Activated effector memory CD4-positive, alpha-beta T cell treated with anti-CD3 and anti-CD28 coated beads, Interleukin-2, amount 50 U/mL, for 16 hours (primary cell): ENCODE results near the gene PTMS.

ENCODE experiments used
- DNase-seq: peaks from one replicate; pipeline ENCODE4 v3.0.0-alpha.2; 2020

The PTMS gene

DNA sequence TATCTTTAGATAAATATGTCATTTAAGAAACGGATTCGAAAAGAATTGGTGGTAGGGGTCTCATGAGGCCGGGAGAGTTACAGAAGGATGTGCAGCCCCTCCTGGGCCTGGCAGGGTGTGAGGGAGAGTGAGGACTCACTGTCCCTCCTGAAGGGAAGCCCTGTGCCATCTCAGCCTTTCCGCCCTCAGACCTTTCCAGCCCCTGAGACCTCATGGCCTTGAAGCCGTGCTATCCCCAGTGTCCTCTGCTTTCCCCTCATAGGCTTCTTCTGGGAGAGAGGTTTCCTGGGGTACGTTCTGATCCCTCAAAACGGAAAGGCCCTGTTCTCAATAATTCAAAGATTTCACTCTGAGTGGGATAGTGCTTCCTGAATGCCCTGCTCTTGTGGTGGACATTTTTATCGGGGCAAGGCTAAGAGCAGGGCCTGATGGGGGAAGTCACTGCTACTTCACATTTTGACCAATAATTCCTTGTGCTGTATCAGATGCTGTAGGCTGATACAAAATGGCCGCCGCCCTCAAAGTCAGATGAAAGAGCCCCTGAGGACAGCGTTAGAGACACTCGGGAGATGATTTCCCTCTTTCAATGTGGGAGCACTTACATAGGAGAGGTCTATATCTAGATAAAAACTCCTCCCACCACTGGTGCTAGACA lies 24.5 kb downstream of the PTMS start:
- peak; percentile 83 for DNase-seq

GRCh38 chr12:6791931-6792520 lies 25.9 kb downstream of the PTMS start:
- DNase-seq, result peak; percentile 73

DNA sequence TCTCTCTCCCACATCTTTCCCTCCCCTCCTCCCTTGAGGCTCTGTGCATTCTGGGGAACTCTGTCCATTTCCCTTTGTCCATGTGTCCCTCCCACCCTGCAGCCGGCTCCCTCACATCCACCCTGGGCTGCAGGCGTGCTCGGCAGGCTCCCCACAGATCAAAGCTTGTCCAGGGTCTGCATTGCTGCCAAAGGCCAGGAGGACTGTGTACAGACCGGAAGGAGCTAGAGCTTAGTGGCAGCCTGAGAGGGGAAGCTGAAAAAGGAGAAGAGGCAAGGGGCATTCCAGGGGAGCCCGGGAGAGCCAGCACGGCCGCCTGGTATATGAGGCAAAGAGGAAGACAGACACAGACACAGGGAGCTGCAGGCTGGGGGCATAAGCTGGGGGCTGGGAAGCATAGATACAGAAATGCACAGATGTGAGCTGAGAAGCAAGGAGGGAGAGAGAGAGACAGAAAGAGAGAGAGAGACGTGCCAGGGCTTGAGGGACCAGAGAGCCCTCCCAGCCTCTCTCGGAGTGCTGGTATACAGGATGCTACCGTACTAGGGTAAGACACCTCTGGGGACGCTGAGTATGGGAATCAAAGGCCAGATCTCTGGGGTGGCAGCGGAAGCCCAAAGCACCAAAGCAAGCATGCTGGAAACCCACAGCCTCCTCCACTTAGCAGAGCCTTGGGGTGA lies 26.5 kb downstream of the PTMS start:
- DNase-seq, result peak; percentile 75

DNA sequence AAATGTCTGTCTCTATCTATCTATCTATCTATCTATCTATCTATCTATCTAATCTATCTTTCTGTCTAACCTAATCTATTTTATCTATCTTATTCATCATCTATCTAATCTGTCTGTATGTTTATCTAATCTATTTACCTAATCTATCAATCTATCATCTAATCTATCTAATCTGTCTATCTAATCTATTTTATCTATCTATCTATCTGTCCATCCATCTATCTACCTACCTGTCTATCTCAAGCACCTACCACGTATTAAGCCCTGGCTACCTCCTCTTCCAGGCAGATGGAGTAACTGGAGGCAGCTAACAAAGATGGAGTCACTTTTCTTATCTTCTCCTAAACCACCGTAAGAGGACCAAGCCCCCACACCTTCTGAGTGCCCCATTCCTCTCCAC lies 28.9 kb downstream of the PTMS start:
- no peak for DNase-seq

DNA sequence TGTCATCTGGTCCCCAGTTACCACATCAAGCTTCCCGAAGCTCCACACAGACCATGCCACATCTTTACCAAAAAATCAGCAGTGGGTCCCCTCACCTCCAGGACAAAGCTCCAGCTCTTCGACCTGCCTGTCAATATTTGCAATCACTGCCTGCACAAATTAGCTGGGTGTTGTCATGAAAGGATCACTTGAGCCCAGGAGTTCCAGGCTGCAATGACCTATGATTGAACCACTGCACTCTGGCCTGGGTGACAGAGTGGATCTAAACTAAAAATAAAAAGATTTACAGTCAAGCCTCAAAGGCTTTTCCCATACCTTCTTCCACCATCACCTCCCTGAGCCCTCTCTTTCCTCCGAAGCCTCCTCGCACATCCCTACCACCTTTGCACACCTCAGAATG lies 30.4 kb downstream of the PTMS start:
- no peak for DNase-seq

DNA sequence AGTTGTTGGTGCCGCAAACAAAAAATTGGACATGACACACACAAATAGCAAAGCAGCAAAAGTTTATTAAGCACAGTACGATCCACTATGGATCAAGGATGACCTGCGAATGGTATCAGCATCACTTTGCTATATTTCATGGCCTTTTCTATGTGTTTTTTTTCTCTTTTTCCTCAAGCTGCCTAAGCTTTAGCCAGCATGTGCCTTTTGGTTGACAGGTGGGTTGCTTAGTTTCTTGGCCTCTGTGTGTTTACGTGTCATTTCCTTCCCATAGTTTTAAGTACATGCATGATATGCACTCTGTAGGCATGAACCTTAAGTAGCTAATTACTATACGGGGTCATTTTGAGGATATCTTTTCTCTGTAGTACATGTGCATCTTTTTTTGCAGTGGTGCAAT lies 33.0 kb downstream of the PTMS start:
- DNase-seq, result no peak

GRCh38 chr12:6807170-6807569 lies 41.0 kb downstream of the PTMS start:
- DNase-seq, result no peak

GRCh38 chr12:6809056-6809455 lies 42.9 kb downstream of the PTMS start:
- no peak for DNase-seq

DNA sequence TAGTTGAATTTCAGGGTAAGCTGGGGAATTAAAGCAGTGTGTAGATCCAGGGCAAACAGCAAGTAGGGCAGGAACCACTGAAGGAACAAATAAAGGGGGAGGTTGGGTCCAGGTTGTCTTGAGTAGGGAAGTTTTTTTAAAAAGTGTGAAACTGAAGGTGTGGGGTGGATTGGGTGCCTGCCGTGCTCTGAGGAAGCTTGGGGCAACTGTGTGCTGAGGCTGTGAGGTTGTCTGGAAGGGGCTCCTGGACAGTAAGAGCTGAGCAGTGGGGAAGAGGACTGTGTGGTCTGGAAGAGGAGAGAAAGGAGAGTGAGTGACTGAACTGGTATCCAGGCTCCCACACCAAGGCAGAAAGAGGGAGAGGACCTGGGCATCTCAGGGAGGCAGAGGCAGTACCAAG lies 44.6 kb downstream of the PTMS start:
- DNase-seq, result no peak

GRCh38 chr12:6813363-6813762 lies 47.2 kb downstream of the PTMS start:
- no peak for DNase-seq

GRCh38 chr12:6816598-6816997 lies 50.4 kb downstream of the PTMS start:
- no peak for DNase-seq

DNA sequence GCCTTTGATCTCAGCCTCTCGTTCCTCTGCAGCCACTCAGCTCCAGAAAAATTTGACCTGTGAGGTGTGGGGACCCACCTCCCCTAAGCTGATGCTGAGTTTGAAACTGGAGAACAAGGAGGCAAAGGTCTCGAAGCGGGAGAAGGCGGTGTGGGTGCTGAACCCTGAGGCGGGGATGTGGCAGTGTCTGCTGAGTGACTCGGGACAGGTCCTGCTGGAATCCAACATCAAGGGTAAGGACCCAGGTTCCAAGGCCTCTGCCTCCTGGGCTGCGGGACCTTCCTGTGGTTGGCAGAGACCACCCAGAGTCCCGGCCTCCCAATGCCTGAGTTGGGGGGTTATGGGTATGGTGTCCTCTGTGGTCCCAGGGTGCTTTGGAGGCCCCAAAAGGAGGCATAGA lies 50.9 kb downstream of the PTMS start:
- DNase-seq, result no peak

GRCh38 chr12:6817662-6818157 lies 51.5 kb downstream of the PTMS start:
- DNase-seq, result no peak

DNA sequence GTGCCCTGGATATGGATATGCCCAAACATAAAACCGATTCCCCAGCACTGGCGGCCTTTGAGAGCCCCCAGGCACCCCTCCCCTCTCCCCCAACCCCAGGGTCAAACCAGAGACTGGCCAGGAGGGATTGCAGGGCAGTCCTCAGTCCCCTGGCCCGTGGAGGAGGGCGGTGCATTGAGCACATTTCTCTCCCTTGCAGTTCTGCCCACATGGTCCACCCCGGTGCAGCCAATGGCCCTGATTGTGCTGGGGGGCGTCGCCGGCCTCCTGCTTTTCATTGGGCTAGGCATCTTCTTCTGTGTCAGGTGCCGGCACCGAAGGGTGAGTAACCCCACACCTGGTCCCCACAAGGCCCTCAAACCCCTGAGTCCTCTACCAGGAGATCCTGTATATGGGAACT lies 52.1 kb downstream of the PTMS start:
- no peak for DNase-seq

- DNase-seq, result no peak
Observed at GRCh38 chr12:6818645-6819044, 52.5 kb downstream of the PTMS start.

DNA sequence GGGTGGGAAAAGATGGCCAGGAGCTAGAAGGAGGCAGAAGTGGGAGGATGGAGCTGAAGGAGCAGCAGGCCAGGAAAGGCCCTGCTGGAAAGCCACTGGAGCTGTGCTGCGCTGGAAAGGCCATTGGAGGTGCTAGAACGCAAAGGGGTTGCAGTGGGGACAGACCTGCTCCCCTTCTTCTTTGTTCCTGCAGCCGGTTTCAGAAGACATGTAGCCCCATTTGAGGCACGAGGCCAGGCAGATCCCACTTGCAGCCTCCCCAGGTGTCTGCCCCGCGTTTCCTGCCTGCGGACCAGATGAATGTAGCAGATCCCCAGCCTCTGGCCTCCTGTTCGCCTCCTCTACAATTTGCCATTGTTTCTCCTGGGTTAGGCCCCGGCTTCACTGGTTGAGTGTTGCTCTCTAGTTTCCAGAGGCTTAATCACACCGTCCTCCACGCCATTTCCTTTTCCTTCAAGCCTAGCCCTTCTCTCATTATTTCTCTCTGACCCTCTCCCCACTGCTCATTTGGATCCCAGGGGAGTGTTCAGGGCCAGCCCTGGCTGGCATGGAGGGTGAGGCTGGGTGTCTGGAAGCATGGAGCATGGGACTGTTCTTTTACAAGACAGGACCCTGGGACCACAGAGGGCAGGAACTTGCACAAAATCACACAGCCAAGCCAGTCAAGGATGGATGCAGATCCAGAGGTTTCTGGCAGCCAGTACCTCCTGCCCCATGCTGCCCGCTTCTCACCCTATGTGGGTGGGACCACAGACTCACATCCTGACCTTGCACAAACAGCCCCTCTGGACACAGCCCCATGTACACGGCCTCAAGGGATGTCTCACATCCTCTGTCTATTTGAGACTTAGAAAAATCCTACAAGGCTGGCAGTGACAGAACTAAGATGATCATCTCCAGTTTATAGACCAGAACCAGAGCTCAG lies 53.2 kb downstream of the PTMS start:
- DNase-seq, result no peak

GRCh38 chr12:6820166-6820565 lies 54.0 kb downstream of the PTMS start:
- DNase-seq, result no peak
